AG09319 (cell line): ENCODE data around the gene AXDND1.
"Not testable (repeated sequence)": the region's sequence is repeated elsewhere in the genome, so short reads cannot be mapped to it uniquely, and the experiment has no call there.

Source experiments
- DNase-seq: peaks from one replicate; pipeline ENCODE4 v3.0.0-alpha.2; 2010; ENCODE audit warnings: low read depth; ENCODE audit errors: extremely low read depth
- CTCF ChIP-seq: IDR thresholded peaks from 2 replicates; pipeline ENCODE4 v1.5.1; 2011; ENCODE audit warnings: low read depth, mild to moderate bottlenecking, inconsistent platforms, low read length, moderate library complexity

The AXDND1 gene

DNA sequence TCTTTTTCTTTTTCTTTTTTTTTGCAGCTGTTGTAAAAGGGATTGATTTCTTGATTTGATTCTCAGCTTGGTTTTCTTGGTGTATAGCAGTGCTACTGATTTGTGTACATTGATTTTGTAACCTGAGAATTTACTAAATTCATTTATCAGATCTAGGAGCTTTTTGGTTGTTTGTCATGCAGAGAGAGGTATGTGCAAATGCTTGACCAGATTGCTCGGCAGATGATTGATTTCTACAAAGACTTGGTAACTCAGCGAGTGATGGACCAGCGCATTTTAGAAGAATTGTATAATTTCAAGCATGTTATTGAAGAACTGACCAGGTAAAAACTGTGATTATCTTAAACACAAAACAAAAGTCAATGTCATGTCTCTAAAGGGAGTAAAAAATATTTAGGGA, 27.9 kb downstream of the AXDND1 start:
- DNase-seq: no peak
- no peak for TF ChIP-seq CTCF

DNA sequence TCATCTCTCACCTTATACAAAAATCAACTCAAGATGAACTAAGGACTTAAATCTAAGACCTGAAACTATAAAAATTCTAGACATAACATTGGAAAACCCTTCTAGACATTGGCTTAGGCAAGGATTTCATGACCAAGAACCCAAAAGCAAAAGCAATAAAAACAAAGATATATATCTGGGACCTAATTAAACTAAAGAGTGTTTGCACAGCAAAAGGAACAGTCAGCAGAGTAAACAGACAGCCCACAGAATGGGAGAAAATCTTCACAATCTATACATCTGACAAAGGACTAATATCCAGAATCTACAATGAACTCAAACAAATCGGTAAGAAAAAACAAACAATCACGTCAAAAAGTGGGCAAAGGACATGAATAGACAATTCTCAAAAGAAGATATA, 33.6 kb downstream of the AXDND1 start:
- DNase-seq: not testable (repeated sequence)

GRCh38 chr1:179417760-179418159, 52.0 kb downstream of the AXDND1 start:
- DNase-seq: not testable (repeated sequence)

- not testable (repeated sequence) for DNase-seq
These were observed 52.9 kb downstream of the AXDND1 start for GRCh38 chr1:179418706-179419105.

DNA sequence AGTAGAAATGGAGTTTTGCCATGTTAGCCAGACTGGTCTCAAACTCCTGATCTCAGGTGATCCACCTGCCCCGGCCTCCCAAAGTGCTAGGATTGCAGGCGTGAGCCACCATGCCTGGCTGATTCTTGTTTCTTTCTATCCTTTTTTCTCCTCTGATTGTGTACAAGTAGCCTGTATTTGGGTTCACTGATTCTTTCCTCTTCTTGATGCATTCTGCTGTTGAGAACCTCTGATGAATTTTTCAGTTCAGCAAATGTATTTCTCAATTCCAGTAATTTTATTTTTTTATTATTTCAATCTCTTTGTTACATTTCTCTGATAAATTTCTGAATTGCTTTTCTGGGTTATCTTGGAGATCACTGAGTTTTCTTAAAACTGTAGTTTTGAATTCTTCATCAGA, 58.8 kb downstream of the AXDND1 start:
- TF ChIP-seq CTCF: no peak
- no peak for DNase-seq

DNA sequence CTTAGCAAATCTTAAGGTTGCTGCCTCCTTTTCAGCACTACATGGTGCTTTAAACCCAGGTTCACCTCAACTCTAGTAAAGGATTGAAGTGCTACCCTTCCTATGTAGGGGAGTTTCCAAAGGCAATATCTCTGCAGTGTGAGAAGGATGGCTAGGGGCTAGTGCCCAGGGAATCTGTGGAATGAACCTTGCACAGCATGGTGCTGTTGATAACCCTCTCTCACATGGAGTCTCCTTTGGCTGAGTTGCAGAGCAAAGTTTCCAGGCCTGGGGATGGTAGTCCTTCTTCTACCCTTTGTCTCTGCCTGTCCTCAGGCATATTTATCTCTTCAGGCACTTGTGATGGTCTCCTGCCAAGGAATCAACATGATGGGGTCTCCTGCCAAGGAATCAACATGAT, 59.4 kb downstream of the AXDND1 start:
- no peak for DNase-seq
- TF ChIP-seq CTCF: no peak

DNA sequence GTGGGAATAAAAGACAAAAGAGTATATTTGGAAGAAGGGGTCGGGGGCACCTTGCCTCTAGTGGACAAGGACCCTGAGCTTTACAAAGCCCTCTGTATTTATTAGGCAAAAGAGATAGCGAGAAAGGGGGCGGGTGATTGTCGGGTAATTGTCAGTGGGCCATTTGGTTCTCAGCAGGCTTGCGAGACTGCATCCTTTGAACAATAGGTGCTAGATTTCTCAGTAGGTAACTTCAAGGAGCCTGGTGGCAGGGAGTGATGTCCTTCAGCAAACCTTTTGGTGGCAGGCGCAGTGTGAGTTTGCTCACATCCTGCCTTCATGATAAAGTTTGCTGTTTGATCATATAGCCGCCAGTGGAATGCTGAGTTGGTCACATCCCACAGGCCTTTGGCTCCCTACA, 71.4 kb downstream of the AXDND1 start:
- no peak for DNase-seq
- no peak for TF ChIP-seq CTCF

- DNase-seq: not testable (repeated sequence)
These were observed 73.9 kb downstream of the AXDND1 start for GRCh38 chr1:179439646-179440045.

GRCh38 chr1:179440301-179440700, 74.5 kb downstream of the AXDND1 start:
- not testable (repeated sequence) for DNase-seq

GRCh38 chr1:179440971-179441370, 75.2 kb downstream of the AXDND1 start:
- no peak for TF ChIP-seq CTCF
- no peak for DNase-seq
